H1 (cell line): ENCODE data around the gene AGPAT3. TPM values are rescaled to one million over a fixed set of nuclear protein-coding genes. Genes with fewer than 3 reads are reported as not detected.

Experiments
- BACH1 ChIP-seq: IDR thresholded peaks from 2 replicates; pipeline ENCODE4 v1.6.1; 2012; ENCODE audit warnings: low read length, improper control_type of control experiment
- CBX5 ChIP-seq: fragments of 300-800, 300-1000 bp; sonication (generic); IDR thresholded peaks from 2 replicates; pipeline ENCODE4 v1.7.1; 2016; ENCODE audit warnings: antibody characterized with exemption, low read length, low read depth
- CHD7 ChIP-seq: fragments of 300-600 bp; sonication (generic); IDR thresholded peaks from 2 replicates; pipeline ENCODE4 v1.7.1; 2012; ENCODE audit warnings: low read length, moderate library complexity, mild to moderate bottlenecking, inconsistent platforms; ENCODE audit not compliant: insufficient replicate concordance
- SP4 ChIP-seq: IDR thresholded peaks from 2 replicates; pipeline ENCODE4 v1.6.1; 2012; ENCODE audit warnings: low read length, inconsistent platforms
- polyA plus RNA-seq, 7 experiments: library from polyadenylated mRNA; depleted of rRNA in 3 of 7; stranded (reverse) in 5 of 7; unstranded in 2 of 7; fragments of >200 nt in 5 of 7; fragments of 200-250 nt in 2 of 7; gene quantifications; 1 replicate in 5 of 7; 2 replicates in 1 of 7; 4 replicates in 1 of 7; pipeline versions ENCODE4 v1.2.1 to v1.2.3, GENCODE V29; 2011 to 2013; ENCODE audit warnings: missing spikeins in 2 of 7, mixed read lengths in 2 of 7
- total RNA-seq: library from RNA; stranded (reverse); fragmentation: NEBNext Ultra II Directional; extraction: Animal tissue kit (Norgen Biotek cat#: 25700); gene quantifications from 2 replicates; pipeline ENCODE4 v1.2.1, GENCODE V29; 2021

AGPAT3 gene
- total and polyA plus RNA-seq, 2 of the 8 experiments (the other 6 are each of a cell fraction or from before 2014, with no cell fraction given), result 5.8 to 7.3 TPM

- TF ChIP-seq CHD7 (no peak), SP4 (no peak), CBX5 (no peak), BACH1 (no peak)
Observed at GRCh38 chr21:43851593-43851992, 13.4 kb upstream of the AGPAT3 start (continued).
